Measurements from ENCODE around the gene MMP11.
"Not testable (repeated sequence)": the region's sequence is repeated elsewhere in the genome, so short reads cannot be mapped to it uniquely, and the experiment has no call there.

MMP11 gene, protein sequence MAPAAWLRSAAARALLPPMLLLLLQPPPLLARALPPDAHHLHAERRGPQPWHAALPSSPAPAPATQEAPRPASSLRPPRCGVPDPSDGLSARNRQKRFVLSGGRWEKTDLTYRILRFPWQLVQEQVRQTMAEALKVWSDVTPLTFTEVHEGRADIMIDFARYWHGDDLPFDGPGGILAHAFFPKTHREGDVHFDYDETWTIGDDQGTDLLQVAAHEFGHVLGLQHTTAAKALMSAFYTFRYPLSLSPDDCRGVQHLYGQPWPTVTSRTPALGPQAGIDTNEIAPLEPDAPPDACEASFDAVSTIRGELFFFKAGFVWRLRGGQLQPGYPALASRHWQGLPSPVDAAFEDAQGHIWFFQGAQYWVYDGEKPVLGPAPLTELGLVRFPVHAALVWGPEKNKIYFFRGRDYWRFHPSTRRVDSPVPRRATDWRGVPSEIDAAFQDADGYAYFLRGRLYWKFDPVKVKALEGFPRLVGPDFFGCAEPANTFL

DNA sequence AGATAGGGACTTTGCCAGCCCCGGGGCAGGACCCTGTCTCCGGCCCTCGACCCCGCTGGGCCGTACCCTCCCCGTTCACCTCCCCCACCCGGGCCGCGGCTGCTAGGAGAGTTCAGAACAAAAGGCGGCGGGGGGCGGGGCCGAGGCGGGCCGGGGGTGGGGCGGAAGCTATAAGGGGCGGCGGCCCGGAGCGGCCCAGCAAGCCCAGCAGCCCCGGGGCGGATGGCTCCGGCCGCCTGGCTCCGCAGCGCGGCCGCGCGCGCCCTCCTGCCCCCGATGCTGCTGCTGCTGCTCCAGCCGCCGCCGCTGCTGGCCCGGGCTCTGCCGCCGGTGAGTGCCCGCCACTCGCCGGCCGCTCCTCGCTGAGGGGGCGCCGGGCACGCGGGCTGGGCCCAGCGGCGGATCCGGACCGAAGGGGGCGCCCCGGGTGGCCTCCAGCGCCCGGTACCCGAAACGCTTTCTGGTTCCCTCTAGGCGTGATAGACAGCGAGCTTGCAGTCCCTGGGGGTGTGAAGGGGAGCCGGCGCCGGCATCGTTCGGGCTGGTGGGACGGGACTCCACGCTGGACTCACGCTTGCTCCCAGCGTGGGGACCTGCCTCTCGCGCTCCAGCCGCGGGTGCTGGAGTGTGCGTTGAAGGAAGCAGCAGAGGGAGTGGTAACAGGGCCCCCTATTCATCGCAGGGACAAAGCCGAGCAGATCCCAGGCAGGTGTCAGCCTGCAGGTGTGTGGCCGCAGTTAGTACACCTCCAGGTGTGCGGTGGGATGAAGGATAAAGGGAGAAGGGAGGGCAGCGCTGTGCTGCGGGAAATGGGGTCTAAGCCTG, at the start of gene MMP11:
MMP11 (plus strand) TSS at position 201 of the 825 bp plus-strand sequence; CDS start at position 223, 22 bp downstream.
- Histone ChIP-seq H3K4me3 (ENCODE audit: severe bottlenecking) (peak within 1 kb of the TSS; percentile 37), H3K27me3 (ENCODE audit: insufficient read depth, poor library complexity, severe bottlenecking) (no peaks in the 10 kb centered on the region), H3K4me1 (ENCODE audit: insufficient read depth, poor library complexity, severe bottlenecking) (no peaks in the 10 kb centered on the region), H3K36me3 (ENCODE audit: low read depth) (no peaks in the 10 kb centered on the region), H3K27ac (ENCODE audit: poor library complexity, severe bottlenecking) (no peak within 1 kb of the TSS), H3K9me3 (ENCODE audit: severe bottlenecking) (no peaks in the 10 kb centered on the region)
- ATAC-seq (ENCODE audit: low read depth) (0 out of 3 replicates have a peak, but pooled peaks have one; percentile 14), DNase-seq (ENCODE audit: low spot score) (no peak)
- TF ChIP-seq, protein P1, sequence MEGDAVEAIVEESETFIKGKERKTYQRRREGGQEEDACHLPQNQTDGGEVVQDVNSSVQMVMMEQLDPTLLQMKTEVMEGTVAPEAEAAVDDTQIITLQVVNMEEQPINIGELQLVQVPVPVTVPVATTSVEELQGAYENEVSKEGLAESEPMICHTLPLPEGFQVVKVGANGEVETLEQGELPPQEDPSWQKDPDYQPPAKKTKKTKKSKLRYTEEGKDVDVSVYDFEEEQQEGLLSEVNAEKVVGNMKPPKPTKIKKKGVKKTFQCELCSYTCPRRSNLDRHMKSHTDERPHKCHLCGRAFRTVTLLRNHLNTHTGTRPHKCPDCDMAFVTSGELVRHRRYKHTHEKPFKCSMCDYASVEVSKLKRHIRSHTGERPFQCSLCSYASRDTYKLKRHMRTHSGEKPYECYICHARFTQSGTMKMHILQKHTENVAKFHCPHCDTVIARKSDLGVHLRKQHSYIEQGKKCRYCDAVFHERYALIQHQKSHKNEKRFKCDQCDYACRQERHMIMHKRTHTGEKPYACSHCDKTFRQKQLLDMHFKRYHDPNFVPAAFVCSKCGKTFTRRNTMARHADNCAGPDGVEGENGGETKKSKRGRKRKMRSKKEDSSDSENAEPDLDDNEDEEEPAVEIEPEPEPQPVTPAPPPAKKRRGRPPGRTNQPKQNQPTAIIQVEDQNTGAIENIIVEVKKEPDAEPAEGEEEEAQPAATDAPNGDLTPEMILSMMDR (IDR thresholded peaks at IDR 0.05; ENCODE audit: poor library complexity, severe bottlenecking), result peak; percentile 21

DNA sequence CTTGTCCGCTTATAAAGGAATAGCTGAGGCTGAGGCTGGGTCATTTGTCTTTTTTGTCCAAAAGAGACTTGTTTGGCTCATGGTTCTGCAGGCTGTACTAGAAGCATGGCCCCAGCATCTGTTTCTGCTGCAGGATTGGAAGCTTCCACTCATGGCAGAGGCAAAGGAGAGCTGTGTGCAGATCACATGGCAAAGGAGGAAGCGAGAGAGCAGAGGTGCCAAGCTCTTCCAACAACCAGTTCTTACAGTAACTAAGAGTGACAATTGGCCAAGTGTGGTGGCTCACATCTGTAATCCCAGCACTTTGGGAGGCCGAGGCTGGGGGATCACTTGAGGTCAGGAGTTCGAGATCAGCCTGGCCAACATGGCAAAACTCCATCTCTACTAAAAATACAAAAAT, 44.5 kb upstream of the MMP11 start:
- ATAC-seq (ENCODE audit: low read depth); DNase-seq (ENCODE audit: low spot score); H3K9me3 ChIP-seq (ENCODE audit: severe bottlenecking); H3K4me3 ChIP-seq (ENCODE audit: severe bottlenecking); H3K27me3 ChIP-seq (ENCODE audit: insufficient read depth, poor library complexity, severe bottlenecking); H3K36me3 ChIP-seq (ENCODE audit: low read depth); H3K4me1 ChIP-seq (ENCODE audit: insufficient read depth, poor library complexity, severe bottlenecking); H3K27ac ChIP-seq (ENCODE audit: poor library complexity, severe bottlenecking): not testable (repeated sequence)

DNA sequence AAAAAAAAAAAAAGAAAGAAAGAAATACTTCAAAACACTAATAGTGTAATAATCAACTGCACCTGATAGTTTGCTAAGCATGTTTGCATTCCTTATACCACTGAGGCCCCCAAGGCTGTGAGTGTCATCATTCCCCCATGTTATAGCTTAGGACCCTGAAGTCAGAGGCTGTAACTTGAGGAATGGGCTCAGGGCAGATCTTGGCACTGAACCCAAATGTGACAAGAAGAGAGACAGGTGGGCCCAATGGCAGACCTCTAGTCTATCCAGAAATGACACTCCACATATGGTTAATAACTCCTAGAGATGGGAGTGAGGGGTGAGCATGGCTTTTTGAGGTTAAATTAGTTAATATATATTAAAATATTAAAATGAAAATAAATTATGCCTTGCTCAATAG, 35.0 kb upstream of the MMP11 start:
- TF ChIP-seq, protein P1 (IDR thresholded peaks at IDR 0.05; ENCODE audit: poor library complexity, severe bottlenecking), result no peak
- no peaks in the 10 kb centered on the region for H3K4me1 ChIP-seq (ENCODE audit: insufficient read depth, poor library complexity, severe bottlenecking)
- no peaks in the 10 kb centered on the region for H3K9me3 ChIP-seq (ENCODE audit: severe bottlenecking)

DNA sequence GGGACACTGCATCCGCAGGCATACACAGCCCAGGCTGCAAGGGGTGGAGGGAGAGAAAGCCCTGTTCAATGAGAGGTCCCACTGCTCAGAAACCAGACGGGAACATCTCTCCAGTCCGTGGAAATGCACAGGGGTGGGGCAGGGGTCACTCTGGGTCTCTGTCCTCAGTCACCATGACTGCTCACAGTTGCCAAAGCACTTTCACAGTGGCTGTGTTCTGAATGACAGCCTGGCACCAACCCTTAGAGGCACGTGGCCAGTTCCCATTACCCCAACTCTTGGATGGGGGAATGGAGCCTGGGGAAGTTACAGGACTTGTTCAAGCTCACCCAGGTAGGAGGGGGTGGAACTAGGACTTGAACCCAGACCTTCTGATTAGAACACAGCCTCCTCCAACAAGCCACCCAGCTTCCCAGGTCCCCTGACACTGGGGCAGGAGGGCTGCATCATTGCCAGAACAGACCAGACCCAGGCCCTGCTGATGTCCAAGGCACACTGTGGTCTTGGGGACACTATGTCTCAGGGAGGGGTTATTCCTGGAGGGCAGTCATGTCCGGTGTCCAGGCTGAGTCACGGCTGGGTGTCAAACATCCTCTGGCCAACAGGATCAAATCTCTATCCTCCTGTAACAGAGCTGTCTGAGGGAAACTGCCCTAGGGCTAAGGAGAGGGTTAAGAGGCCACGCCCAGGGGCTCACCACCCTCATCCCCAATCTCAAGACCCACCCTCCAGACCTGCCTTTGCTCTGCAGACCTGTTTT, 30.0 kb upstream of the MMP11 start:
- Histone ChIP-seq H3K4me1 (ENCODE audit: insufficient read depth, poor library complexity, severe bottlenecking) (no peaks in the 10 kb centered on the region), H3K27ac (ENCODE audit: poor library complexity, severe bottlenecking) (no peak overlapping the region), H3K4me3 (ENCODE audit: severe bottlenecking) (no peak overlapping the region), H3K9me3 (ENCODE audit: severe bottlenecking) (no peaks in the 10 kb centered on the region), H3K36me3 (ENCODE audit: low read depth) (0 out of 2 replicates have a peak, but pooled peaks cover 5% of the 10 kb centered on the region), H3K27me3 (ENCODE audit: insufficient read depth, poor library complexity, severe bottlenecking) (no peaks in the 10 kb centered on the region)
- no peak for DNase-seq (ENCODE audit: low spot score)
- TF ChIP-seq, protein P1 (IDR thresholded peaks at IDR 0.05; ENCODE audit: poor library complexity, severe bottlenecking), result no peak
- ATAC-seq (ENCODE audit: low read depth), result no peak

More for the DNA sequence above, 35.0 kb upstream of the MMP11 start:
- no peaks in the 10 kb centered on the region for H3K36me3 ChIP-seq (ENCODE audit: low read depth)
- ATAC-seq (ENCODE audit: low read depth), result no peak
- no peak for DNase-seq (ENCODE audit: low spot score)
- no peak overlapping the region for H3K4me3 ChIP-seq (ENCODE audit: severe bottlenecking)
- no peak overlapping the region for H3K27ac ChIP-seq (ENCODE audit: poor library complexity, severe bottlenecking)
- H3K27me3 ChIP-seq (ENCODE audit: insufficient read depth, poor library complexity, severe bottlenecking), result no peaks in the 10 kb centered on the region

DNA sequence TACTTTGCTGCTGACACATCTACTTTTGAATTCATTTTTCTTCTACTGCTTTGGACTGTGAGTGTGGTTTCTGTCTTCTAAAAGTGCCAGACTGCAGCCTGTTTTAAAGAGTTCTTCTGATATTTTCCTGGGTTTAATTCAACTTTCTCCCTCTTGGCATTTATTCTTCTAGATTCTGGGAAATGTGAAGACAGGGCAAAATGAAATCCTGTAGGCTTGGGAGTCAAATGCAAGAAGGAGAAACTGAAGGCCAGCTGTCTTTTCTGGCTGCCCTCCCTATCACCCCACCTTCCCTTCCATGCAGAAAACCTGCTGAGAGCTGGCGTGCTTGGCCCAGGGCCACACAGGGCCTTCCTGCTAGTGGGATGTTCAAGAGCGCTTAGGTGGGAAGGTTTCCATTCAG, 29.3 kb upstream of the MMP11 start:
- no peak overlapping the region for H3K4me3 ChIP-seq (ENCODE audit: severe bottlenecking)
- H3K9me3 ChIP-seq (ENCODE audit: severe bottlenecking), result no peaks in the 10 kb centered on the region
- no peaks in the 10 kb centered on the region for H3K4me1 ChIP-seq (ENCODE audit: insufficient read depth, poor library complexity, severe bottlenecking)
- H3K36me3 ChIP-seq (ENCODE audit: low read depth), result 0 out of 2 replicates have a peak, but pooled peaks cover 5% of the 10 kb centered on the region
- H3K27ac ChIP-seq (ENCODE audit: poor library complexity, severe bottlenecking), result no peak overlapping the region
- TF ChIP-seq, protein P1 (IDR thresholded peaks at IDR 0.05; ENCODE audit: poor library complexity, severe bottlenecking), result no peak
- H3K27me3 ChIP-seq (ENCODE audit: insufficient read depth, poor library complexity, severe bottlenecking), result no peaks in the 10 kb centered on the region
- DNase-seq (ENCODE audit: low spot score) (no peak), ATAC-seq (ENCODE audit: low read depth) (no peak)

Measured in RWPE2 (cell line).